Kidney (tissue), 14 donors: ENCODE measurements around the gene ANXA2R. TPM values are rescaled to one million over a fixed set of nuclear protein-coding genes. Genes with fewer than 3 reads are reported as not detected.

ENCODE experiments used
- DNase-seq, 5 donors: peaks; one replicate each; pipeline ENCODE4 v3.0.0-alpha.2; 2013 to 2020
- FAIRE-seq: peaks from 2 replicates; lab custom pipeline; 2012; peaks lifted over from hg19 to GRCh38; lab: Jason Lieb, UNC
- H3K27ac ChIP-seq, 2 donors: one replicate each; pipeline ENCODE4 v1.7.0; 2013; ENCODE audit warnings: low read depth in 2 of 2, low read length in 2 of 2, inconsistent platforms in 1 of 2
- H3K27me3 ChIP-seq: one replicate; pipeline ENCODE4 v1.7.1; 2013; ENCODE audit warnings: low read length, inconsistent platforms; ENCODE audit not compliant: control insufficient read depth, insufficient read depth
- H3K36me3 ChIP-seq, 3 donors: one replicate each; pipeline versions ENCODE4 v1.7.0 to v1.7.1; 2013; ENCODE audit warnings: low read length in 3 of 3, control low read depth in 1 of 3, inconsistent platforms in 1 of 3; ENCODE audit not compliant: insufficient read depth in 3 of 3, control insufficient read depth in 2 of 3
- H3K4me1 ChIP-seq, 3 donors: one replicate each; pipeline versions ENCODE4 v1.7.0 to v1.7.1; 2013; ENCODE audit warnings: low read length in 3 of 3, inconsistent platforms in 1 of 3, low read depth in 1 of 3; ENCODE audit not compliant: control insufficient read depth in 2 of 3, insufficient read depth in 2 of 3
- H3K4me3 ChIP-seq, 3 donors: one replicate each; pipeline versions ENCODE4 v1.7.0 to v1.8.1; 2013; ENCODE audit warnings: low read length in 3 of 3, control low read depth in 1 of 3, inconsistent platforms in 1 of 3
- H3K9ac ChIP-seq, 3 donors: one replicate each; pipeline versions ENCODE4 v1.7.0 to v1.7.1; 2013; ENCODE audit warnings: low read length in 3 of 3, control low read depth in 1 of 3, inconsistent platforms in 1 of 3
- H3K9me3 ChIP-seq, 3 donors: one replicate each; pipeline versions ENCODE4 v1.7.0 to v1.7.1; 2013; ENCODE audit warnings: low read length in 3 of 3, control low read depth in 1 of 3, inconsistent platforms in 1 of 3; ENCODE audit not compliant: control insufficient read depth in 2 of 3, insufficient read depth in 1 of 3
- CTCF ChIP-seq: IDR thresholded peaks from 3 replicates; pipeline ENCODE4 v1.5.1; 2012; ENCODE audit warnings: mild to moderate bottlenecking, moderate library complexity, borderline replicate concordance; ENCODE audit not compliant: insufficient read depth; ENCODE audit errors: extremely low read depth
- intact Hi-C: fragments of 100-400 bp; cut with DNase I; formaldehyde crosslinking; loops from one replicate; pipeline ENCODE4 v1.11.1; 2022
- polyA plus RNA-seq: library from polyadenylated mRNA; stranded (reverse); fragments of 350-450 nt; fragmentation: Illumina TruSeq; extraction: RNeasy Lipid Tissue Mini Kit (QIAGEN cat#74804); gene quantifications from one replicate; pipeline ENCODE4 v1.2.3, GENCODE V29; 2014; ENCODE audit warnings: low read depth, low replicate concordance; ENCODE audit not compliant: insufficient read depth
- total RNA-seq: library from RNA; stranded (reverse); fragmentation: NEBNext Ultra II Directional; extraction: Animal tissue kit (Norgen Biotek cat#: 25700); gene quantifications from one replicate; pipeline ENCODE4 v1.2.1, GENCODE V29; 2021
- donor health status: control.
- donor health status: control.
- donor health status: control.
- donor health status: control.
- donor health status: control.
- donor health status: DM: yes; HTN: yes; CAD: no.
- donor health status: Normal renal cell carcinoma (clear cell type).

Gene ANXA2R
- total and polyA plus RNA-seq, 2 donors from 2014 or later, result 2.0 to 4.6 TPM

GRCh38 chr5:43038496-43038989, 1.6 kb downstream of the ANXA2R start:
- peaks cover 0 to 8% (median 2%) of the 10 kb centered on the region in 3 donors for H3K4me1 ChIP-seq
- no peaks in the 10 kb centered on the region for H3K36me3 ChIP-seq
- no peak for TF ChIP-seq CTCF
- intact Hi-C loops, result no loop called here
- no peak overlapping the region for H3K9ac ChIP-seq
- H3K27me3 ChIP-seq, result peaks cover 88% of the 10 kb centered on the region
- H3K4me3 ChIP-seq, result peak overlapping the region in 2 of 3 donors; percentile 46 to 72
- DNase-seq, result peak in 2 of 5 donors; percentile 20 to 26
- peak overlapping the region in 1 of 2 donors; percentile 68 for H3K27ac ChIP-seq
- no peak for FAIRE-seq
- peaks cover 0 to 2% (median 0%) of the 10 kb centered on the region in 3 donors for H3K9me3 ChIP-seq

GRCh38 chr5:43037636-43038495, 2.3 kb downstream of the ANXA2R start:
- Histone ChIP-seq H3K4me1 (peaks cover 0 to 6% (median 2%) of the 10 kb centered on the region in 3 donors), H3K4me3 (peak overlapping the region; percentile 35 to 72 (median 46)), H3K27me3 (peaks cover 87% of the 10 kb centered on the region), H3K27ac (peak overlapping the region in 1 of 2 donors; percentile 68), H3K9ac (peak overlapping the region in 1 of 3 donors; percentile 56), H3K9me3 (peaks cover 0 to 2% (median 0%) of the 10 kb centered on the region in 3 donors), H3K36me3 (no peaks in the 10 kb centered on the region)
- DNase-seq (peak in 3 of 5 donors; percentile 34 to 76 (median 48)), FAIRE-seq (no peak)
- intact Hi-C loops, result no loop called here
- TF ChIP-seq CTCF, result no peak

DNA sequence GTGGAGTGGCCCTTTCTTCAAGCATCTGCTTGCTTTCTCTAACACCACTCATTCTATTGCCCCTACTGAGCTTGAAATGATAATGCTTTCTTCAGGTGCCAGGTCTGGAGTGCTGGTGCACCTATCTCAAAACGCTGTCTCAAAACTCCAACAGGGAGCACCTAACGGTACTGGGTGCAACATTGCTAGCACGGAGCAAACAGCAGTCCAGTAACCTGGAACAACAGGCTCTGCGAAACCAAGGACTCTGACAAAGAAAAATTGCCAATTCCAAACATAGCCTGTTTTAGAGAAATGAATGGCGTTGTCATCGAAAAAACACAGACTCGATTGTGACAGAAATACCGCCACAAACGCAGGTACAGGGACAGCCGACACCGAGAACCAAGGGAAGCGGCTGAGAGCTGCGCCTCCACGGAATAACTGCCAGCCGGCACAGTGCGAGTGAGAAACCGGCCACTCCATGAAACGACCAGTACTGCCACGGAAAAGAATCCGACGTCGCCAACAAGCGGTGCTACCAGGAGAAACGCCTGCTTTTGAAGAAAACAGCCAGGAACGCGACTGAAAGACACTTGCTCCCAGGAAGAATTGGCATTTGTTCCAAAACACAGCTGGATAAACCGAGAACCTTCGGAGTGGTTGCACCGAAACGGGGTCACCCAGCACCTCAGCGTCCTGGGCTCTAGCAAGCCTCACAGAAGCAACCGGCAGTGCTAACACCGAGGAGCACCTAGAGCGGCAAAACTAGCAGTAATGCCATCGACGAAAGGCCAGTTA, 3.1 kb downstream of the ANXA2R start:
- Histone ChIP-seq H3K9ac (no peak overlapping the region), H3K36me3 (no peaks in the 10 kb centered on the region), H3K4me1 (peaks cover 0 to 6% (median 2%) of the 10 kb centered on the region in 3 donors), H3K27me3 (peaks cover 82% of the 10 kb centered on the region), H3K27ac (peak overlapping the region in 1 of 2 donors; percentile 26), H3K9me3 (peaks cover 0 to 2% (median 0%) of the 10 kb centered on the region in 3 donors), H3K4me3 (peak overlapping the region in 2 of 3 donors; percentile 46 to 72)
- DNase-seq (peak in 3 of 5 donors; percentile 39 to 73 (median 54)), FAIRE-seq (no peak)
- TF ChIP-seq CTCF, result no peak
- intact Hi-C loops, result no loop called here
